H9 (cell line): ENCODE data around the gene AKR1A1. TPM values are rescaled to one million over a fixed set of nuclear protein-coding genes. Genes with fewer than 3 reads are reported as not detected.

ENCODE experiments used
- DNase-seq: peaks from one replicate; pipeline ENCODE4 v3.0.0-alpha.2; 2017
- H2AFZ ChIP-seq: one replicate; pipeline ENCODE4 v1.6.1; 2013; ENCODE audit warnings: mild to moderate bottlenecking, low read length, control low read depth, moderate library complexity
- H2AK5ac ChIP-seq: 2 replicates; pipeline ENCODE4 v1.6.1; 2013; ENCODE audit warnings: low read length, control low read depth, mixed read lengths; ENCODE audit not compliant: insufficient read length
- H2BK120ac ChIP-seq: one replicate; pipeline ENCODE4 v1.6.1; 2013; ENCODE audit warnings: low read depth, mild to moderate bottlenecking, low read length, control low read depth, inconsistent platforms; ENCODE audit not compliant: poor library complexity, severe bottlenecking
- H2BK12ac ChIP-seq: 2 replicates; pipeline ENCODE4 v1.6.1; 2013; ENCODE audit warnings: low read length, control low read depth, mixed read lengths, low read depth; ENCODE audit not compliant: insufficient read length
- H2BK15ac ChIP-seq: 2 replicates; pipeline ENCODE4 v1.6.1; 2013; ENCODE audit warnings: low read depth, low read length, control low read depth
- H2BK20ac ChIP-seq: one replicate; pipeline ENCODE4 v1.6.1; 2013; ENCODE audit warnings: low read depth, mild to moderate bottlenecking, low read length, control low read depth, inconsistent platforms; ENCODE audit not compliant: poor library complexity, severe bottlenecking
- H2BK5ac ChIP-seq: 2 replicates; pipeline ENCODE4 v1.6.1; 2013; ENCODE audit warnings: low read length, control low read depth, mixed read lengths; ENCODE audit not compliant: insufficient read length
- H3K14ac ChIP-seq: 2 replicates; pipeline ENCODE4 v1.6.1; 2013; ENCODE audit warnings: low read length, control low read depth; ENCODE audit not compliant: insufficient read depth
- H3K18ac ChIP-seq: 2 replicates; pipeline ENCODE4 v1.6.1; 2013; ENCODE audit warnings: low read depth, mild to moderate bottlenecking, mixed read lengths, low read length, control low read depth; ENCODE audit not compliant: insufficient read length
- H3K23ac ChIP-seq: 2 replicates; pipeline ENCODE4 v1.6.1; 2013; ENCODE audit warnings: low read length, control low read depth, mixed read lengths, low read depth; ENCODE audit not compliant: insufficient read length
- H3K23me2 ChIP-seq: 2 replicates; pipeline ENCODE4 v1.6.1; 2013; ENCODE audit warnings: low read depth, mild to moderate bottlenecking, mixed read lengths, low read length, control low read depth; ENCODE audit not compliant: insufficient read length, poor library complexity, severe bottlenecking
- H3K27ac ChIP-seq: 2 replicates; pipeline ENCODE4 v1.5.1; 2013; ENCODE audit warnings: low read length, control low read depth, mixed read lengths, low read depth; ENCODE audit not compliant: insufficient read length
- H3K27me3 ChIP-seq: 2 replicates; pipeline ENCODE4 v1.6.1; 2013; ENCODE audit warnings: low read length, control low read depth, inconsistent platforms; ENCODE audit not compliant: insufficient read depth
- H3K4ac ChIP-seq: 2 replicates; pipeline ENCODE4 v1.6.1; 2013; ENCODE audit warnings: low read depth, mild to moderate bottlenecking, control low read depth, inconsistent platforms, low read length, moderate library complexity
- H3K4me1 ChIP-seq: 2 replicates; pipeline ENCODE4 v1.6.1; 2013; ENCODE audit warnings: low read length, control low read depth, inconsistent platforms; ENCODE audit not compliant: insufficient read depth
- H3K4me2 ChIP-seq: 2 replicates; pipeline ENCODE4 v1.6.1; 2013; ENCODE audit warnings: low read length, control low read depth, mixed read lengths; ENCODE audit not compliant: insufficient read length, insufficient read depth
- H3K56ac ChIP-seq: 2 replicates; pipeline ENCODE4 v1.6.1; 2013; ENCODE audit warnings: low read depth, mild to moderate bottlenecking, mixed read lengths, low read length, control low read depth; ENCODE audit not compliant: insufficient read length
- H3K79me1 ChIP-seq: 2 replicates; pipeline ENCODE4 v1.6.1; 2013; ENCODE audit warnings: low read depth, mild to moderate bottlenecking, moderate library complexity, low read length, control low read depth, inconsistent platforms; ENCODE audit not compliant: insufficient read depth, poor library complexity, severe bottlenecking
- H3K79me2 ChIP-seq: 2 replicates; pipeline ENCODE4 v1.6.1; 2013; ENCODE audit warnings: low read length, control low read depth, inconsistent platforms; ENCODE audit not compliant: insufficient read depth
- H3K9ac ChIP-seq: 2 replicates; pipeline ENCODE4 v1.6.1; 2013; ENCODE audit warnings: low read length, control low read depth, mixed read lengths; ENCODE audit not compliant: insufficient read length; ENCODE audit errors: extremely low read depth
- H3K9me3 ChIP-seq: one replicate; pipeline ENCODE4 v1.6.1; 2013; ENCODE audit warnings: low read depth, low read length, inconsistent platforms; ENCODE audit not compliant: control insufficient read depth
- H3T11ph ChIP-seq: one replicate; pipeline ENCODE4 v1.6.1; 2013; ENCODE audit warnings: mild to moderate bottlenecking, low read length, control low read depth, inconsistent platforms
- H4K20me1 ChIP-seq: one replicate; pipeline ENCODE4 v1.6.1; 2013; ENCODE audit not compliant: control insufficient read depth, insufficient read length, insufficient read depth
- H4K5ac ChIP-seq: 2 replicates; pipeline ENCODE4 v1.6.1; 2013; ENCODE audit warnings: low read depth, mild to moderate bottlenecking, mixed read lengths, low read length, control low read depth; ENCODE audit not compliant: insufficient read length
- H4K8ac ChIP-seq: replicated peaks from 2 replicates; pipeline ENCODE4 v1.6.1; 2013; ENCODE audit warnings: low read length, control low read depth, mixed read lengths, low read depth; ENCODE audit not compliant: insufficient read length
- H4K91ac ChIP-seq: 2 replicates; pipeline ENCODE4 v1.6.1; 2013; ENCODE audit warnings: low read depth, mild to moderate bottlenecking, moderate library complexity, mixed read lengths, low read length, control low read depth; ENCODE audit not compliant: insufficient read length
- H3K27ac Mint-ChIP-seq, 3 experiments: 2 replicates in 2 of 3; 3 replicates in 1 of 3; pipeline ENCODE4 v1.8.0; 2020 to 2021; ENCODE audit warnings: mixed read lengths in 3 of 3, mild to moderate bottlenecking in 1 of 3, moderate library complexity in 1 of 3
- H3K27me3 Mint-ChIP-seq: 2 replicates; pipeline ENCODE4 v1.8.0; 2021; ENCODE audit warnings: low read depth, mild to moderate bottlenecking, moderate library complexity, mixed read lengths
- H3K36me3 Mint-ChIP-seq, 3 experiments: 2 replicates in 2 of 3; 3 replicates in 1 of 3; pipeline ENCODE4 v1.8.0; 2020 to 2021; ENCODE audit warnings: low read depth in 3 of 3, mixed read lengths in 3 of 3; ENCODE audit not compliant: insufficient read depth in 1 of 3
- H3K4me1 Mint-ChIP-seq, 2 experiments: 2 replicates each; pipeline ENCODE4 v1.8.0; 2020; ENCODE audit warnings: mixed read lengths in 2 of 2
- H3K4me3 Mint-ChIP-seq, 2 experiments: 2 replicates in 1 of 2; 3 replicates in 1 of 2; pipeline ENCODE4 v1.8.0; 2020 to 2021; ENCODE audit warnings: mild to moderate bottlenecking in 2 of 2, mixed read lengths in 2 of 2, moderate library complexity in 1 of 2
- H3K9me3 Mint-ChIP-seq, 2 experiments: 2 replicates in 1 of 2; 3 replicates in 1 of 2; pipeline ENCODE4 v1.8.0; 2020; ENCODE audit warnings: mild to moderate bottlenecking in 2 of 2, mixed read lengths in 2 of 2, moderate library complexity in 1 of 2
- WGBS: extraction: QIAGEN DNeasy Blood & Tissue Kit; methylation state at CpG from one replicate; pipeline ENCODE4 v1.1.7; 2013; ENCODE audit warnings: missing lambda C conversion rate, low lambda C conversion rate, mixed read lengths; ENCODE audit not compliant: insufficient read length; ENCODE audit errors: extremely low coverage; 5-methylcytosine and 5-hydroxymethylcytosine counted together
- total RNA-seq: library from RNA; stranded (reverse); gene quantifications from 2 replicates; pipeline ENCODE4 v1.2.1, GENCODE V29; 2021
- TF ChIP-seq, protein P1 (sequence below): fragments of 200-600 bp; sonication (generic); conservative IDR thresholded peaks from 3 replicates; pipeline ENCODE4 v1.8.0; 2021; ENCODE audit warnings: antibody characterized with exemption, mild to moderate bottlenecking

The AKR1A1 gene
- total RNA-seq, 1 experiment from 2014 or later = 286 TPM

DNA sequence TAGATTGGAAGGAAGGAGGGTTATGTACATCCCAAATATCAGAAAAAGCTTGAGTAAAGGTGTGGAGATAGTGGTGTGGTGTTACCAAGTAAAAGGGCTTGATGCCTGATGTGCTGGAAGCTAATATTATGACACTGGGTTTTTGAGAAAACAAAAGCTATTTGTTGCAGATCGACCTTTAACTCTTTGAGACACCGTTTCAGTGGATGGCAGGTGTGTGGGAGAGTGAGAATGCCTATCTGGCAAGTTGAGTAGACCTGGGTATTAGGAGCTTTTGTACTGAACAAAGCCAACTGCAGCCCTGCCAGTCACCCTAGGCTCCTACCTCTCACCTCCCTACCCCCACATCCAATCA, 49.1 kb upstream of the AKR1A1 start:
- Histone ChIP-seq H3K4me2 (peak overlapping the region; percentile 66), H3K23ac (no peak overlapping the region), H3K56ac (no peak overlapping the region), H2BK120ac (no peak overlapping the region), H3K23me2 (peaks cover 6% of the 10 kb centered on the region), H2AFZ (no peak overlapping the region), H2BK15ac (no peak overlapping the region), H2BK20ac (no peak overlapping the region), H2BK5ac (no peak overlapping the region), H3K27ac (no peak overlapping the region), H3K4ac (no peak overlapping the region), H2BK12ac (no peak overlapping the region), H3K27me3 (no peaks in the 10 kb centered on the region), H2AK5ac (no peak overlapping the region), H3K79me1 (no peaks in the 10 kb centered on the region), H3K9ac (no peak overlapping the region), H4K5ac (no peak overlapping the region), H3T11ph (no peak overlapping the region), H3K14ac (no peak overlapping the region), H3K79me2 (no peaks in the 10 kb centered on the region), H4K20me1 (no peaks in the 10 kb centered on the region), H4K91ac (no peak overlapping the region), H3K9me3 (no peaks in the 10 kb centered on the region), H3K4me1 (peaks cover 8% of the 10 kb centered on the region), H4K8ac (no peak overlapping the region), H3K18ac (no peak overlapping the region)
- DNase-seq = no peak
- H3K36me3 Mint-ChIP-seq = peaks cover 2 to 9% (median 7%) of the 10 kb centered on the region in 3 experiments; a peak in 6 of 7 replicates
- peak overlapping the region in 1 of 3 experiments; percentile 70; a peak in 1 of 7 replicates for H3K27ac Mint-ChIP-seq
- WGBS = no CpG with 5 or more reads among the region's 2 CpGs
- peaks cover 7 to 9% of the 10 kb centered on the region in 2 experiments; a peak in 4 of 5 replicates for H3K9me3 Mint-ChIP-seq
- TF ChIP-seq, protein P1, sequence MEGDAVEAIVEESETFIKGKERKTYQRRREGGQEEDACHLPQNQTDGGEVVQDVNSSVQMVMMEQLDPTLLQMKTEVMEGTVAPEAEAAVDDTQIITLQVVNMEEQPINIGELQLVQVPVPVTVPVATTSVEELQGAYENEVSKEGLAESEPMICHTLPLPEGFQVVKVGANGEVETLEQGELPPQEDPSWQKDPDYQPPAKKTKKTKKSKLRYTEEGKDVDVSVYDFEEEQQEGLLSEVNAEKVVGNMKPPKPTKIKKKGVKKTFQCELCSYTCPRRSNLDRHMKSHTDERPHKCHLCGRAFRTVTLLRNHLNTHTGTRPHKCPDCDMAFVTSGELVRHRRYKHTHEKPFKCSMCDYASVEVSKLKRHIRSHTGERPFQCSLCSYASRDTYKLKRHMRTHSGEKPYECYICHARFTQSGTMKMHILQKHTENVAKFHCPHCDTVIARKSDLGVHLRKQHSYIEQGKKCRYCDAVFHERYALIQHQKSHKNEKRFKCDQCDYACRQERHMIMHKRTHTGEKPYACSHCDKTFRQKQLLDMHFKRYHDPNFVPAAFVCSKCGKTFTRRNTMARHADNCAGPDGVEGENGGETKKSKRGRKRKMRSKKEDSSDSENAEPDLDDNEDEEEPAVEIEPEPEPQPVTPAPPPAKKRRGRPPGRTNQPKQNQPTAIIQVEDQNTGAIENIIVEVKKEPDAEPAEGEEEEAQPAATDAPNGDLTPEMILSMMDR = no peak
- peak overlapping the region; percentile 92 to 96 for H3K4me3 Mint-ChIP-seq
- H3K27me3 Mint-ChIP-seq = no peaks in the 10 kb centered on the region
- peaks cover 20 to 28% of the 10 kb centered on the region in 2 experiments for H3K4me1 Mint-ChIP-seq
